ENCODE results near the gene FIBIN. TPM values are rescaled to one million over a fixed set of nuclear protein-coding genes. Genes with fewer than 3 reads are reported as not detected.
A peak's percentile ranks its signal among the peaks of the same experiment; 100 is the strongest.

FIBIN gene
- total RNA-seq, 1 experiment from 2014 or later, result 0.05 TPM

DNA sequence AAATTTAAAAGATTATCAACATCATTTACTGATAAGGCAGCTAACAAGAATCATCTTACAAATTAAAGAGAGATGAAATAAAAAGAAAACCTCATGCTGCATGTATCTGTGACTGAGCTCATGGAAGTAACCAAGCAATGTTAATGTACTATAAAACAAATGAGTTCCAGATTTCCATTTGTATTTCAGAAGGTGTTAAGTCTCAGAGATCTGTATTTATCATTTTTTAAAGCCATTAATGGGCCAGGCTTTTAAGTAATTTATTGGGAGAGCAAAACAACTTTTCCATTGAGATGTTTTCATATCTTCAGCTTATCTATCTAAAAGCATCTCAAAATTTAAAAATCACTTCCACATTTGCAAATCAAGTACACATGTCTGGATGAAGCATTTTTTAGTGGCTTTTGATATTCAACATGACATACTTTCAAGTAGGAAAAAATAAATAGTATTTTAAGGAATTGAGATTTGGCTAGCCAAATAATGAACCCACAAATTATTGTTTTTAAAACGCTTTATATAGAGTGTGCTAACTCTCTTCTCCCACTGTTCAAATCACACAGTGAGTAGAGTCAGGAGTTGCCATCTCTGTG lies 28.8 kb downstream of the FIBIN start:
- DNase-seq (ENCODE audit: low read depth), result no peak

DNA sequence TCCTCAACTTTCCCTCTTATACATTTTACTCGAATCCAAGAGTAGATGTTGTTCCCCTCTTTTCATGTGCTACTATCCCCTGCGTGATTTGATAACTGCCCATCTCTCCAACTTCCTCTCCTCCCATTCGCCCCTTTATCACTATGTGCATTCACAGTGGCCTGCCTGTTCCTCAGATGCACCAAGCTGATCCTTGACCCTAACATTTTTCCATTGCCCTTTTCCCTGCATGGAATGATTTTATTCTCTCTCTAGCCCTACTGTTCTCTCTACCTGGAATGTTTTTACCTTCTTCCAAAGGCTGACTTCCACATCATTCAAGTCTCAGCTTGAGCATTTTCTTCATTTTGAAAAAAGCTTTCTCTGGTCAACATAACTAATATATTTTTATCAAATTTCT lies 31.0 kb downstream of the FIBIN start:
- no peak for DNase-seq (ENCODE audit: low read depth)

DNA sequence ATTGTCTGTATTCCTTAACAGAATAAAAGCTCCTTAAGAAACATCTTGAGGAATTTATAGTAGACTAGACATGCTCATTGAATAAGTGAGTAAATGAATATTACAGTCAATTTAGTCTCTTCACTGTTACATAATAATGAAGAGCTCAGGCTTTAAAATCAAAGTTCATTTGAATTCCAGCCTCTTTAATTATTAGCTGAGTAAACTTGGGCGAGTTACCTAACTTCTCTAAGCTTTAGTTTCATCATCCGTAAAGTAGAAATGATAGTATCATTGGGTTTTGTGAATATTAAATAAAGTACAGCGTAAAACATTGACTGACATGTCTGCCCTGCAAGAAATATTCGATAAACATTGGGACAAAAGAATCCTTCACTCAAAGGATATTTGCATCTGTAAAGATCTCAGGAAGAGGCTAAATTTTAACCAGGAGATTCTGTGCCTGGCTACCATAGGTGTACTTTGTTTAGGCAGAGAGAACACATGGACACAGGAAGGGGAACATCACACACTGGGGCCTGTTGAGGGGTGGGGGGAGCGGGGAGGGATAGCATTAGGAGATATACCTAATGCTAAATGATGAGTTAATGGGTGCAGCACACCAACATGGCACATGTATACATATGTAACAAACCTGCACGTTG lies 31.5 kb downstream of the FIBIN start:
- no peak for DNase-seq (ENCODE audit: low read depth)

DNA sequence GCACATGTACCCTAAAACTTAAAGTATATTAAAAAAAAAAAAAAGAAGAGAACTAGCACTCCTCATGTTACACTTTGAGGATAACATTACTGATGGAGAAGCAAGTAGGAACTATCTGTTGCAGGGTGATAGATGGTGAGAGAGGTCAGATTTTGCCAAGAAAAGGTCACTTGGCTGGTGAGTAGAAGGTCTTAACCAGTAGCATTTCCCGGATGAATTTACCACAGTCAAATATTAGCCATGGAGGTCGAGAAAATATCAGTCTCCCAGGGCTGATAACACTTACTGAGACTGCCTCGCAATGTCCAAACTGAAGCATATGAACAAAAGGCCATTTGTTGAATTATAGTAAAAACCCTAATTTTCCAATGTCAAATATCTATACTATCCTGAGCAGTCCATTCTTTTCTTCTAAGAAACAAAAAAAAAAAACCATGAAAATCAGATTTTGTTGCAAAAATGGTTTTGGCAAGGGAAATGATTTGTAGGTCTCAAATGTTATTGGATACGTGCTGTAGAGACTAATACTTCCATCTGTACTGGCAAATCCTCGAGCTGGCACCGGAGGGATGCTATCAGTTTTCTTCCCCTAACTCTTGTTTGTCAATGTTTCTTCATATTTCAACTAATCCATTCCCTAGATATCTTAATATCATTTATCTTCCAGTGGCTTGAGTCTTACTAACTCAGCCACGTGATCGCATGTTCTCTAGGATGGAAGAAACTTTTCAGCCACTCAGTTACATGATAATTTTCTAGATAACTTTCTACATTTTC lies 32.2 kb downstream of the FIBIN start:
- DNase-seq (ENCODE audit: low read depth), result no peak

DNA sequence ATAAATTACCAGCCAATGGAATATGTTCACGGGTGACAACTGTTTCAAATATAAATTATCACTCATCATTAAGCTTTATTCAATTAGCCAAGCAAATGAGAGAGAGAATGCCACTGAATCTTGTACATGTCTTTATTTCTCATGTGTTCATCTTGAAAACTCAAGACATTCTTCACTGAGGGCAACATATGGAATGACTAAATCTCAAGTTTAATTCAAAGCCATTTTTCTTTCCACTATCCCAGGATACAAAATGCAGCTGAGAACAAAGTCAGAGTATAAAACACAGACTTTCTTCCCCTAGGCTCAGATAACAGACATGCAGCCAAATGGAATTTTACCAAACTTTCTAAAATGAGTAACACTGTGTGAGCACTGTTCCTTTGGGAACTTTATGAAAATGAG lies 34.7 kb downstream of the FIBIN start:
- DNase-seq (ENCODE audit: low read depth), result no peak

DNA sequence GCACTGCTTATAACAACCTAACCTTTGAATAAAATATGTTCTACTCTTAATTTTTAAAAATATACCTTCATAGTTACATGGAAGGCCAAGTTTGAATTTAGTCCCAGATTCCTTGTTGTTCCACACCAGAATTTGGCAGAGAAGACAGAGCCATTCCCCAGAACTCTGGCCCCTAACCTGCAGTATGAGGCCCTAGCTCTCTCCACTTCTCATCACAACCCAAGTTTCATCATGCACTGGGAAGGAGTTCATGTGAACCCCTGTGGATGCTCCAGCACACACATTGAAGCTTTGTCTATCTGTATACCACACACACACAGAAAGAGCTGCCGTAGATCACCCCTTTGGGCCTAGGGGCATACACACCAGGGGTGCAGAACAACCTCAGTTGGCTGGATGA lies 36.1 kb downstream of the FIBIN start:
- DNase-seq (ENCODE audit: low read depth), result no peak

DNA sequence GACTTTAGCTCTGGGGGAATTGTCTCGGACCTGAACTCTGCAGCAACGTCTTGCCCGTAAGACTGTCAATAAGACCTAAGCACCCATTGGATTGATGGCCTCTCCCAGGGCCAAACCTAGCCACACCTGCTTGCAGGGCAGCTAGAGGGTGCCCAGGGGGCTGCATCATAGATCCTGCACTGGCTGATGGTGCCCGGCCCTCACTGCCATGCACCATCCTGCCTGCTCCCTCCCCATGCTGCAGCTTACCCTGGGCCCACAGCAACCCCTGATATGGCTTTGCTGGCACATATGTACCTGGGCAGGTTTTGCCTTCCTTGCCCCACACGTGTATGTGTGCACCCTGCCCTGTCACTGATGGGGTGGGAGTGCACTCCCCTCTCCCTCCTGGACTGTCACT lies 37.8 kb downstream of the FIBIN start:
- DNase-seq (ENCODE audit: low read depth), result no peak

DNA sequence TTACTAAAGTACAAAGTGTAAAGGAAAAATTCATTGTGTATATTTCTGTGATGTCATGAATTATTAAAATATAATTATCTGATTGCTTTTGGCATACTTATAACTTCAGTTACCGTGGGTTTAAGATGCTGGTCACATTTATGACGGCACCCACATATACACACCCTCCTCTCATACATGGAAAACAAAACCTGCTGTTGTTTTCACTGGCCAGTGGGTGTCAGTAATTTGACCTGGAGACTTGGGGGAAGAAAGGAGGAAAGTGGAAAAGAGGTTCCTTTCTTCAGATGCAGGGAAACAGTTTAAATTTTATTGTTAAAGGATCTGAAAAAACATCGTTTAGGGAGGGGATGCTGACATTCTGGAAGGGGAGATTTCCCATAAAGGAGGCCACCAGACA lies 46.0 kb downstream of the FIBIN start:
- no peak for DNase-seq (ENCODE audit: low read depth)

DNA sequence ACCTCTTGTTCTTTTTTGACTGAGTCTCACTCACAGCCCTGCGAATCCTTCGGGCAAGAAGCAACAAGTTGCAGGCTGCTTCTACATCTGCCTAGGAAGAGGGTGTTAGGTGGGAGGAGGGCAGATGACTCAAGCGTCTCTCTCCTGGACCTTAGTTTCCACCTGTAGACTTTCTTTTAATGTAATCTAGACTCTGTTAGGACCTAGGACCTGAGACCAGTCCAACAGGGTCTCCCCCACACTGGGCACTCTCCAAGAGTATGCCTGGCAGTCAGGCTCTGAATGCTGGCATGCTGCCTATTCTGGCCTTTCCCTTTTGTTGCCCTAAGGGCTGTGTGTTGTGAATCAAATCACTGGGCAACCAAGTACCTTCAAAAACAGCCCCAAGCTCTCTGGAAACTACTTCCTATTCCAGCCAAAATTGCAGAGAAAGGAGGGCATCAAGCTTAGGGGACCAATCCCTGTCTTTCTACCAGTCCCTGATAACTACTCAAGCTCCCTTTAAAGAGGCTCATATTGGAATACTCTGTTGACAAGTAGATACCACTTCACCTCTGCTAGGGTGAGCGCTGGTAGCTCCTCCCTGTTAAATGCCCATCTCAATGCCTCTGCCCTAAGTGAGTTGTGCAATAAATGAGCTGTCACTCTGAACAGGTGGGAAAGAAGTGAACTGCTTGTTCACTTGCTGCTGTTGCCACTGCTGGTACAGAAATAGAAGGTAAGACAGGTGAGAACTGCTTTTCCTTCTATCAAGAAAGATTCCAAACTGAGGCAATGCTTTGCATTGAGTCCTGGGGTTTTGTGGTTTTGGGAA lies 46.6 kb downstream of the FIBIN start, which contains the start of gene BBOX1:
Gene BBOX1 (plus strand): TSS at position 514 of the 814 bp plus-strand sequence. CDS start 14,616 bp downstream, outside the sequence.
- peak; percentile 18 for DNase-seq (ENCODE audit: low read depth)

DNA sequence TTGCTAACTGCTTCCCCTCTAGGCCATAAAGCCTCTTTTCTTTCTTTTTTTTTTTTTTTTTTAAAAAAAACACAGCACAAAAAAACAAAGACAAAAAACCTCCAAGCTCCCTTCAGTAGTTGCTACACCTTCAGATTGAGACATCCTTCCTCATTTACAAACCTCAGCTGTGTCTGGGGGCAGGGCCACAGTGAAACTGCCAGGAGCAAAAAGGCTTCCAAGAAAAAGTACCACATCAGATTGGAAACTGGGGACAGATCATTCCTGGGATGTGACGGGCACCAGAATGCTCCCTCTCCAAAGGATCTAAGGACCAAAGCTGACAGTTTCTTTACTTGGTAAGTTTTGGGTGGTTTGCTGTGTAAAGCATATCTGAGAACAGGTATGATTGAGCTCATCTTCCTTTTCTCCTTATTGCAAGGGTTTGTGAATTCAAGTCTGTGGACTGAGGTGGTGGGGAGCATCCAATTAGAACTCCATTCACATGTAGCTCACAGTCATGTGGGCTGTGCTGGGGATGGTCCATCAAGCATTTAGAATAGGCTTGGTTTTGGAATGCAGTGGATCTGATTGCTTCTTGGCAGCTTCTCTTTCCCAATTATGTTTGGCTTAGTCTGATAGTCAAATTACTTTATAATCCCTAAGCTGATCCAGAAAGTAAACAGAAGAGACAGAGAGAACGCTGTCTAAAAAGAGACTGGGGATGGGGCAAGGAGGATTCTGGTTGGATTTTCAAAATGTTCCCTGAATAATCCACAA lies 47.4 kb downstream of the FIBIN start:
- no peak for DNase-seq (ENCODE audit: low read depth)

Other genes with a start within 250 kb of the FIBIN start
- not detected in 2 replicates for gene BBOX1, start 46.7 kb downstream of the FIBIN start, total RNA-seq (2014; rRNA removed; shearing (Covaris generic))

Data from M059J (cell line).